Measurements from ENCODE around the gene AIFM2. TPM values are rescaled to one million over a fixed set of nuclear protein-coding genes. Genes with fewer than 3 reads are reported as not detected.
"Not testable (repeated sequence)": the region's sequence is repeated elsewhere in the genome, so short reads cannot be mapped to it uniquely, and the experiment has no call there.

Gene AIFM2
- total and polyA plus RNA-seq, 4 experiments from 2014 or later: 0.68 to 5.8 (median 3.7) TPM

- Mint-ChIP-seq H3K4me3 (no peak overlapping the region), H3K9me3 (no peaks in the 10 kb centered on the region), H3K27ac (peak overlapping the region in 1 of 7 donors; percentile 15), H3K27me3 (no peaks in the 10 kb centered on the region), H3K4me1 (peaks cover 0 to 7% (median 3%) of the 10 kb centered on the region in 4 donors), H3K36me3 (peaks cover 20 to 38% of the 10 kb centered on the region in 2 donors)
- ChIA-PET POLR2A (ENCODE audit: partially characterized antibody) (no interaction called here), CTCF (ENCODE audit: partially characterized antibody) (no interaction called here)
- H3K27ac ChIP-seq (ENCODE audit: low read depth, low read length): no peak overlapping the region
- H3K36me3 ChIP-seq (ENCODE audit: insufficient read depth, low read length): peaks cover 18% of the 10 kb centered on the region
- peaks cover 5% of the 10 kb centered on the region for H3K4me1 ChIP-seq (ENCODE audit: insufficient read depth, low read length)
- H3K4me3 ChIP-seq (ENCODE audit: low read length in 2 of 2): no peak overlapping the region
- intact Hi-C loops (cut with micrococcal nuclease): no loop called here
- H3K27me3 ChIP-seq (ENCODE audit: insufficient read depth, low read length): no peaks in the 10 kb centered on the region
- H3K9me3 ChIP-seq (ENCODE audit: control insufficient read depth in 1 of 2, low read length in 2 of 2): no peaks in the 10 kb centered on the region
- DNase-seq: no peak
Measured at GRCh38 chr10:70112071-70112470, 20.6 kb downstream of the AIFM2 start.

- no peak overlapping the region for H3K4me3 Mint-ChIP-seq
- peaks cover 0 to 6% (median 3%) of the 10 kb centered on the region in 4 donors for H3K4me1 Mint-ChIP-seq
- Histone ChIP-seq H3K4me3 (ENCODE audit: low read length in 2 of 2) (no peak overlapping the region), H3K27me3 (ENCODE audit: insufficient read depth, low read length) (no peaks in the 10 kb centered on the region), H3K27ac (ENCODE audit: low read depth, low read length) (no peak overlapping the region), H3K36me3 (ENCODE audit: insufficient read depth, low read length) (peaks cover 18% of the 10 kb centered on the region), H3K4me1 (ENCODE audit: insufficient read depth, low read length) (peaks cover 3% of the 10 kb centered on the region), H3K9me3 (ENCODE audit: control insufficient read depth in 1 of 2, low read length in 2 of 2) (no peaks in the 10 kb centered on the region)
- intact Hi-C loops (cut with micrococcal nuclease): no loop called here
- no peaks in the 10 kb centered on the region for H3K27me3 Mint-ChIP-seq
- ChIA-PET POLR2A (ENCODE audit: partially characterized antibody) (no interaction called here), CTCF (ENCODE audit: partially characterized antibody) (no interaction called here)
- DNase-seq: no peak
- H3K27ac Mint-ChIP-seq: no peak overlapping the region
- no peaks in the 10 kb centered on the region for H3K9me3 Mint-ChIP-seq
- peaks cover 20 to 38% of the 10 kb centered on the region in 2 donors for H3K36me3 Mint-ChIP-seq
Measured at GRCh38 chr10:70111496-70111895, 21.1 kb downstream of the AIFM2 start.

GRCh38 chr10:70109064-70109729, 23.4 kb downstream of the AIFM2 start:
- ChIA-PET CTCF (ENCODE audit: partially characterized antibody) (interaction anchor here (0.9 to 7.9 kb wide), 5 partner anchors 8 to 194 kb away, joined by 3 to 56 read pairs (median 3); partner anchors contain the start of gene TYSND1), POLR2A (ENCODE audit: partially characterized antibody) (interaction anchor here (1.7 kb wide), 1 partner anchor 16 kb away, joined by 5 read pairs; no protein-coding TSS in a partner anchor)
- H3K4me3 ChIP-seq (ENCODE audit: low read length in 2 of 2): no peak overlapping the region
- Mint-ChIP-seq H3K27ac (no peak overlapping the region), H3K36me3 (peaks cover 20 to 43% of the 10 kb centered on the region in 2 donors), H3K27me3 (no peaks in the 10 kb centered on the region), H3K4me1 (peaks cover 0 to 1% (median 0%) of the 10 kb centered on the region in 4 donors), H3K9me3 (no peaks in the 10 kb centered on the region), H3K4me3 (no peak overlapping the region)
- peaks cover 18% of the 10 kb centered on the region for H3K36me3 ChIP-seq (ENCODE audit: insufficient read depth, low read length)
- no peaks in the 10 kb centered on the region for H3K4me1 ChIP-seq (ENCODE audit: insufficient read depth, low read length)
- H3K27ac ChIP-seq (ENCODE audit: low read depth, low read length): no peak overlapping the region
- intact Hi-C loops (cut with micrococcal nuclease): no loop called here
- DNase-seq: no peak
- H3K27me3 ChIP-seq (ENCODE audit: insufficient read depth, low read length): no peaks in the 10 kb centered on the region
- H3K9me3 ChIP-seq (ENCODE audit: control insufficient read depth in 1 of 2, low read length in 2 of 2): no peaks in the 10 kb centered on the region

GRCh38 chr10:70106958-70107791, 25.4 kb downstream of the AIFM2 start:
- intact Hi-C loops (cut with micrococcal nuclease): no loop called here
- DNase-seq: no peak
- Mint-ChIP-seq H3K4me3 (no peak overlapping the region), H3K27ac (peak overlapping the region in 2 of 7 donors; percentile 36 to 41), H3K27me3 (no peaks in the 10 kb centered on the region), H3K36me3 (peaks cover 9 to 46% of the 10 kb centered on the region in 2 donors), H3K4me1 (peaks cover 0 to 1% (median under 1%) of the 10 kb centered on the region in 4 donors), H3K9me3 (no peaks in the 10 kb centered on the region)
- Histone ChIP-seq H3K27ac (ENCODE audit: low read depth, low read length) (no peak overlapping the region), H3K27me3 (ENCODE audit: insufficient read depth, low read length) (no peaks in the 10 kb centered on the region), H3K36me3 (ENCODE audit: insufficient read depth, low read length) (peaks cover 18% of the 10 kb centered on the region), H3K4me1 (ENCODE audit: insufficient read depth, low read length) (no peaks in the 10 kb centered on the region), H3K4me3 (ENCODE audit: low read length in 2 of 2) (no peak overlapping the region), H3K9me3 (ENCODE audit: control insufficient read depth in 1 of 2, low read length in 2 of 2) (no peaks in the 10 kb centered on the region)
- CTCF ChIA-PET (ENCODE audit: partially characterized antibody): interaction anchor here (1.1 to 7.9 kb wide), 3 partner anchors 10 to 16 kb away, joined by 3 to 56 read pairs (median 4); no protein-coding TSS in a partner anchor
- POLR2A ChIA-PET (ENCODE audit: partially characterized antibody): no interaction called here

DNA sequence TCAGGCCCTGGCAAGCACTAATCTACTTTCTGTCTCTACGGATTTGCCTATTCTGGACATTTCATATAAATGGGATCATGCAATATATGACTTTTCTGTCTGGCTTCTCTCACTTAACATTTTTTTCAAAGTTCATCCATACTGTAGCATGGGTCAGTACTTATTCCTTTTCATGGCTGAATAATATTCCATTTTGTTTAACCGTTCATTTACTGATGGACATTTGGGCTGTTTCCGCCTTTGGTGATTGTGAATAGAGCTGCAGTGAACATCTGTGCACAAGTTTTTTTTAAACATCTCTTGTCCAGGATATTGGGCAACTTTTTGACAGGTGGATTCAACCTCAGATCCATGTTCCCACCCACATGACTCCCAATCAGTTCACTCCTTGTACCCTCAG, 31.0 kb downstream of the AIFM2 start:
- Histone ChIP-seq H3K4me1 (ENCODE audit: insufficient read depth, low read length) (peaks cover under 1% of the 10 kb centered on the region), H3K4me3 (ENCODE audit: low read length in 2 of 2) (no peak overlapping the region), H3K36me3 (ENCODE audit: insufficient read depth, low read length) (peaks cover 13% of the 10 kb centered on the region), H3K27me3 (ENCODE audit: insufficient read depth, low read length) (no peaks in the 10 kb centered on the region), H3K9me3 (ENCODE audit: control insufficient read depth in 1 of 2, low read length in 2 of 2) (no peaks in the 10 kb centered on the region), H3K27ac (ENCODE audit: low read depth, low read length) (no peak overlapping the region)
- intact Hi-C loops (cut with micrococcal nuclease): no loop called here
- POLR2A ChIA-PET (ENCODE audit: partially characterized antibody): no interaction called here
- Mint-ChIP-seq H3K4me1 (peaks cover 0 to 6% (median 0%) of the 10 kb centered on the region in 4 donors), H3K9me3 (no peaks in the 10 kb centered on the region), H3K36me3 (peaks cover 42 to 61% of the 10 kb centered on the region in 2 donors), H3K4me3 (no peak overlapping the region), H3K27me3 (no peaks in the 10 kb centered on the region), H3K27ac (no peak overlapping the region)
- no peak for DNase-seq
- CTCF ChIA-PET (ENCODE audit: partially characterized antibody): interaction anchor here (2.6 to 3.6 kb wide), 2 partner anchors 15 to 45 kb away, joined by 9 to 34 read pairs; partner anchors contain the start of gene TYSND1

DNA sequence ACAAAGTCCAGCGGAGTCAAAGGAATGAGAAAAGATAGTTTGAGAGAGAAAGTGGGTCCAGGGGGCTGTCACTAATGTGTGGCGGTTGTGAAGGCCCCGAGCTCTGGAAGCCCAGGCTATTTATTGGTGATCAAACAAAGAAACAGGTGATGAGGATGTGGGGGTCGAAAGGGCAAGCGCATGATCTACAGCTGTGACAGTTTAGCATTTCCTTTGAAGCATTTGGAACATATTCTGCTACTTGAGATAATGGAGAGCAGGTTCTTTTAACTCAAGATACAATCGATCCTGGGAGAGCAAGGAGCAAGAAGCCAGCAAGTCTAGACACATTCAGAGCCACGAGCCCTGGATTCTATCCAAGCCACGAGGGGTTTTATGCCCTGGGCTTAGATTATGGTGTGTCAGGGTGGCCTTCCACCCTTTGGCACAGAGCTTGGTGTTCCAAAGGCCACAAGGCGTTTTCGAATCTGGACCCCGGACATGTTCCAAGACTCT, 31.5 kb downstream of the AIFM2 start:
- H3K4me1 ChIP-seq (ENCODE audit: insufficient read depth, low read length); H3K4me3 ChIP-seq (ENCODE audit: low read length in 2 of 2); H3K9me3 Mint-ChIP-seq; POLR2A ChIA-PET (ENCODE audit: partially characterized antibody); intact Hi-C loops (cut with micrococcal nuclease); DNase-seq; H3K27me3 Mint-ChIP-seq; H3K4me3 Mint-ChIP-seq; H3K27ac ChIP-seq (ENCODE audit: low read depth, low read length); H3K27me3 ChIP-seq (ENCODE audit: insufficient read depth, low read length); H3K4me1 Mint-ChIP-seq; H3K9me3 ChIP-seq (ENCODE audit: control insufficient read depth in 1 of 2, low read length in 2 of 2): not testable (repeated sequence)
- Mint-ChIP-seq H3K36me3 (peaks cover 42 to 66% of the 10 kb centered on the region in 2 donors), H3K27ac (peak overlapping the region in 1 of 7 donors; percentile 44)
- CTCF ChIA-PET (ENCODE audit: partially characterized antibody): interaction anchor here (2.6 to 3.6 kb wide), 2 partner anchors 16 to 45 kb away, joined by 9 to 34 read pairs; partner anchors contain the start of gene TYSND1
- peaks cover 13% of the 10 kb centered on the region for H3K36me3 ChIP-seq (ENCODE audit: insufficient read depth, low read length)

GRCh38 chr10:70098271-70098670, 34.4 kb downstream of the AIFM2 start:
- DNase-seq: no peak
- Mint-ChIP-seq H3K4me3 (no peak overlapping the region), H3K36me3 (peaks cover 43 to 63% of the 10 kb centered on the region in 2 donors), H3K27me3 (no peaks in the 10 kb centered on the region), H3K9me3 (no peaks in the 10 kb centered on the region), H3K27ac (no peak overlapping the region), H3K4me1 (peaks cover 16 to 28% (median 24%) of the 10 kb centered on the region in 4 donors)
- Histone ChIP-seq H3K27ac (ENCODE audit: low read depth, low read length) (no peak overlapping the region), H3K27me3 (ENCODE audit: insufficient read depth, low read length) (no peaks in the 10 kb centered on the region), H3K9me3 (ENCODE audit: control insufficient read depth in 1 of 2, low read length in 2 of 2) (no peaks in the 10 kb centered on the region), H3K36me3 (ENCODE audit: insufficient read depth, low read length) (peaks cover 13% of the 10 kb centered on the region), H3K4me3 (ENCODE audit: low read length in 2 of 2) (no peak overlapping the region), H3K4me1 (ENCODE audit: insufficient read depth, low read length) (peaks cover 29% of the 10 kb centered on the region)
- CTCF ChIA-PET (ENCODE audit: partially characterized antibody): interaction anchor here (0.6 to 3.6 kb wide), 3 partner anchors 16 to 59 kb away, joined by 3 to 34 read pairs (median 3); no protein-coding TSS in a partner anchor
- POLR2A ChIA-PET (ENCODE audit: partially characterized antibody): no interaction called here
- intact Hi-C loops (cut with micrococcal nuclease): no loop called here

Data from CD4-positive, alpha-beta memory T cell (primary cell).